Activated CD4-positive, alpha-beta T cell treated with anti-CD3 and anti-CD28 coated beads, Interleukin-10, Interleukin-2, amounts not matched to agents 100 ng/mL and 50 ng/mL, durations not matched to agents 16 hours and 8 hours (primary cell): ENCODE results near the gene MFN2.
"Not testable (repeated sequence)": the region's sequence is repeated elsewhere in the genome, so short reads cannot be mapped to it uniquely, and the experiment has no call there.

ENCODE experiments used
- DNase-seq: peaks from one replicate; pipeline ENCODE4 v3.0.0-alpha.2; 2020

MFN2 gene

GRCh38 chr1:12001249-12001917, 21.1 kb downstream of the MFN2 start:
- DNase-seq = peak; percentile 71

GRCh38 chr1:12001996-12002493, 21.8 kb downstream of the MFN2 start:
- DNase-seq = no peak

GRCh38 chr1:12003762-12004161, 23.5 kb downstream of the MFN2 start:
- no peak for DNase-seq

GRCh38 chr1:12005488-12006166, 25.4 kb downstream of the MFN2 start:
- no peak for DNase-seq

GRCh38 chr1:12006167-12006921, 26.1 kb downstream of the MFN2 start:
- DNase-seq = no peak

GRCh38 chr1:12007204-12007603, 27.0 kb downstream of the MFN2 start:
- no peak for DNase-seq

- not testable (repeated sequence) for DNase-seq
Observed at GRCh38 chr1:12008355-12008754, 28.1 kb downstream of the MFN2 start.

- no peak for DNase-seq
Observed at GRCh38 chr1:12009318-12009947, 29.2 kb downstream of the MFN2 start.

- no peak for DNase-seq
Observed at GRCh38 chr1:12010746-12011570, 30.7 kb downstream of the MFN2 start.

- DNase-seq = no peak
Observed at GRCh38 chr1:12011998-12012397, 31.8 kb downstream of the MFN2 start.

GRCh38 chr1:12012560-12013316, 32.5 kb downstream of the MFN2 start:
- DNase-seq = peak; percentile 53

- peak; percentile 65 for DNase-seq
Observed at GRCh38 chr1:12014141-12014991, 34.1 kb downstream of the MFN2 start.

GRCh38 chr1:12015001-12015491, 34.8 kb downstream of the MFN2 start:
- DNase-seq = no peak

GRCh38 chr1:12015499-12015898, 35.3 kb downstream of the MFN2 start:
- no peak for DNase-seq

GRCh38 chr1:12016182-12016581, 35.9 kb downstream of the MFN2 start:
- DNase-seq = no peak

GRCh38 chr1:12019858-12020509, 39.7 kb downstream of the MFN2 start:
- no peak for DNase-seq

- no peak for DNase-seq
Observed at GRCh38 chr1:12021616-12022015, 41.4 kb downstream of the MFN2 start.

- no peak for DNase-seq
Observed at GRCh38 chr1:12022036-12022435, 41.8 kb downstream of the MFN2 start.

- no peak for DNase-seq
Observed at GRCh38 chr1:12026586-12026985, 46.3 kb downstream of the MFN2 start.

- no peak for DNase-seq
Observed at GRCh38 chr1:12028248-12028647, 48.0 kb downstream of the MFN2 start.
